HepG2 (cell line): Measurements from ENCODE around the gene TBL2. TPM values are rescaled to one million over a fixed set of nuclear protein-coding genes. Genes with fewer than 3 reads are reported as not detected.

Source experiments
- ATAC-seq: fragments of 200-7000 bp; cut with Tn5 transposase; 3 replicates; pipeline ENCODE4 v1.9.1; 2020; ENCODE audit warnings: mild to moderate bottlenecking, moderate library complexity
- BruUV-seq: library from RNA; stranded (reverse); fragments of 400-500 nt; replicated peaks from 2 replicates; lab custom pipeline; 2021; lab: Mats Ljungman, UMichigan
- CTCF ChIA-PET: fragments of 300-600 bp; formaldehyde crosslinking; extraction: SDS; loops from one replicate; lab custom pipeline; 2021; ENCODE audit warnings: low total read pairs, inconsistent platforms, low intra/inter-chr PET ratio; lab: Yijun Ruan, JAX
- POLR2A ChIA-PET: fragments of 350-600 bp; sonication (Branson Sonifier 250); formaldehyde crosslinking; loops from one replicate; lab custom pipeline; 2020; ENCODE audit warnings: antibody characterized with exemption, inconsistent platforms; lab: Yijun Ruan, JAX
- DNase-seq: peaks from one replicate; pipeline ENCODE4 v3.0.0-alpha.2; 2015; ENCODE audit warnings: low spot score
- FAIRE-seq: peaks from 3 replicates; lab custom pipeline; 2011; peaks lifted over from hg19 to GRCh38; lab: Jason Lieb, UNC
- H2AFZ ChIP-seq: one replicate; pipeline ENCODE4 v1.6.1; 2011; ENCODE audit warnings: low read length, inconsistent platforms
- H3K27ac ChIP-seq: fragments of 300-600 bp; 3 replicates; pipeline ENCODE4 v1.8.0; 2011; ENCODE audit warnings: mixed run types, mild to moderate bottlenecking, mixed read lengths, low read length, inconsistent platforms; ENCODE audit not compliant: insufficient read depth; ENCODE audit errors: extremely low read length
- H3K27me3 ChIP-seq, 2 experiments: fragments of 200-600 bp in 1 of 2; 2 replicates in 1 of 2; 3 replicates in 1 of 2; pipeline versions ENCODE4 v1.6.0 to v1.8.0; 2011; ENCODE audit warnings: low read length in 2 of 2, mild to moderate bottlenecking in 2 of 2, moderate library complexity in 2 of 2, inconsistent platforms in 1 of 2; ENCODE audit not compliant: insufficient read depth in 2 of 2, control insufficient read depth in 1 of 2
- H3K36me3 ChIP-seq, 2 experiments: fragments of 200-600 bp in 1 of 2; replicated peaks in 1 of 2; 2 replicates in 1 of 2; 3 replicates in 1 of 2; pipeline versions ENCODE4 v1.5.1 to v1.8.0; 2011; ENCODE audit warnings: low read length in 2 of 2, inconsistent platforms in 1 of 2; ENCODE audit not compliant: insufficient read depth in 2 of 2, control insufficient read depth in 1 of 2
- H3K4me1 ChIP-seq: 2 replicates; pipeline ENCODE4 v1.5.1; 2012; ENCODE audit warnings: low read length, inconsistent platforms; ENCODE audit not compliant: insufficient read depth
- H3K4me2 ChIP-seq: 2 replicates; pipeline ENCODE4 v1.6.0; 2011; ENCODE audit warnings: low read depth, low read length, inconsistent platforms
- H3K4me3 ChIP-seq, 3 experiments: fragments of 200-600 bp in 1 of 3; sonication (generic), shearing (Covaris generic) in 1 of 3; replicated peaks in 1 of 3; 2 replicates each; pipeline ENCODE4 v1.5.1; 2011 to 2016; ENCODE audit warnings: low read length in 3 of 3, inconsistent platforms in 2 of 3, low read depth in 2 of 3, mild to moderate bottlenecking in 2 of 3, control low read depth in 1 of 3, mixed read lengths in 1 of 3; ENCODE audit not compliant: insufficient read depth in 1 of 3
- H3K79me2 ChIP-seq: one replicate; pipeline ENCODE4 v1.6.1; 2011; ENCODE audit warnings: low read length, inconsistent platforms; ENCODE audit not compliant: insufficient read depth
- H3K9ac ChIP-seq: 2 replicates; pipeline ENCODE4 v1.6.0; 2011; ENCODE audit warnings: mild to moderate bottlenecking, low read depth, low read length, inconsistent platforms; ENCODE audit not compliant: insufficient read depth
- H3K9me3 ChIP-seq: 2 replicates; pipeline ENCODE4 v1.5.1; 2012; ENCODE audit warnings: mild to moderate bottlenecking, low read length
- H4K20me1 ChIP-seq: 2 replicates; pipeline ENCODE4 v1.6.0; 2011; ENCODE audit warnings: inconsistent platforms, mild to moderate bottlenecking, low read length, moderate library complexity; ENCODE audit not compliant: insufficient read depth
- MEF2D ChIP-seq: sonication (generic); formaldehyde crosslinking; IDR thresholded peaks from 2 replicates; pipeline ENCODE4 v1.5.1; 2020; ENCODE audit warnings: mild to moderate bottlenecking, missing genetic modification reagents
- RFX3 ChIP-seq: IDR thresholded peaks from 2 replicates; pipeline ENCODE4 v1.6.1; 2016; ENCODE audit warnings: missing biosample characterization, missing genetic modification reagents
- RXRB ChIP-seq: IDR thresholded peaks from 2 replicates; pipeline ENCODE4 v1.6.1; 2016; ENCODE audit warnings: borderline replicate concordance, missing genetic modification reagents, missing compliant biosample characterization
- TBP ChIP-seq: sonication (generic); formaldehyde crosslinking; IDR thresholded peaks from 2 replicates; pipeline ENCODE4 v1.5.0; 2020; ENCODE audit warnings: missing genetic modification reagents
- ZNF30 ChIP-seq: sonication (generic); formaldehyde crosslinking; IDR thresholded peaks from 2 replicates; pipeline ENCODE4 v1.5.0; 2020; ENCODE audit warnings: mild to moderate bottlenecking, missing genetic modification reagents
- ZNF788 ChIP-seq: sonication (generic); formaldehyde crosslinking; IDR thresholded peaks from 2 replicates; pipeline ENCODE4 v1.5.0; 2020; ENCODE audit warnings: mild to moderate bottlenecking, missing genetic modification reagents, borderline replicate concordance
- ZSCAN29 ChIP-seq: sonication (generic); formaldehyde crosslinking; conservative IDR thresholded peaks from 2 replicates; pipeline ENCODE4 v1.4.0; 2020; ENCODE audit warnings: mild to moderate bottlenecking, missing genetic modification reagents
- WGBS: methylation state at CpG from one replicate; pipeline ENCODE4 v1.1.6; 2017; ENCODE audit warnings: low lambda C conversion rate; 5-methylcytosine and 5-hydroxymethylcytosine counted together
- in situ Hi-C: cut with HindIII; loops from 2 replicates; pipeline ENCODE4 v1.10.0; 2017; ENCODE audit warnings: low pct_unique_long_range_greater_than_20kb; ENCODE audit not compliant: extremely low pct_ligation_motif_present
- intact Hi-C: fragments of 100-400 bp; cut with micrococcal nuclease; formaldehyde crosslinking; loops from one replicate; pipeline ENCODE4 v1.10.0; 2022; ENCODE audit not compliant: unreplicated experiment
- polyA plus RNA-seq, 8 experiments: library from polyadenylated mRNA; depleted of rRNA in 3 of 8; stranded (reverse) in 7 of 8; unstranded in 1 of 8; fragments of >200 nt; fragmentation: Illumina TruSeq in 4 of 8; extraction: Trizol in 4 of 8; gene quantifications; 2 replicates each; pipeline versions ENCODE4 v1.2.1 to v1.2.3, GENCODE V29; 2011 to 2016; ENCODE audit warnings: low read depth in 4 of 8, missing spikeins in 1 of 8, mixed read lengths in 1 of 8; ENCODE audit not compliant: insufficient read depth in 1 of 8
- total RNA-seq, 5 experiments: library from RNA; depleted of rRNA; stranded (reverse); fragments of >200 nt; fragmentation: Illumina TruSeq; extraction: Trizol; gene quantifications; 2 replicates each; pipeline ENCODE4 v1.2.3, GENCODE V29; 2016; ENCODE audit warnings: low read depth in 1 of 5
- TF ChIP-seq, protein P1 (sequence below): sonication (generic); formaldehyde crosslinking; IDR thresholded peaks from 2 replicates; pipeline ENCODE4 v1.8.0; 2022; ENCODE audit warnings: missing genetic modification reagents, low read depth, mild to moderate bottlenecking, borderline replicate concordance
- TF ChIP-seq, protein P2 (sequence below): sonication (generic); formaldehyde crosslinking; IDR thresholded peaks from 2 replicates; pipeline ENCODE4 v1.4.0; 2020; ENCODE audit warnings: mild to moderate bottlenecking, missing genetic modification reagents
- TF ChIP-seq, protein P3 (sequence below): sonication (generic); formaldehyde crosslinking; IDR thresholded peaks from 2 replicates; pipeline ENCODE4 v1.9.0; 2021; ENCODE audit warnings: missing genetic modification reagents, borderline replicate concordance
- TF ChIP-seq, protein P4 (sequence below): sonication (generic); formaldehyde crosslinking; IDR thresholded peaks from 2 replicates; pipeline ENCODE4 v1.5.1; 2020; ENCODE audit warnings: missing genetic modification reagents, mild to moderate bottlenecking, borderline replicate concordance

TBL2 gene
- total and polyA plus RNA-seq, 2 of the 13 experiments (the other 11 are each of a cell fraction or from before 2014, with no cell fraction given) = 43.4 to 47.2 TPM

DNA sequence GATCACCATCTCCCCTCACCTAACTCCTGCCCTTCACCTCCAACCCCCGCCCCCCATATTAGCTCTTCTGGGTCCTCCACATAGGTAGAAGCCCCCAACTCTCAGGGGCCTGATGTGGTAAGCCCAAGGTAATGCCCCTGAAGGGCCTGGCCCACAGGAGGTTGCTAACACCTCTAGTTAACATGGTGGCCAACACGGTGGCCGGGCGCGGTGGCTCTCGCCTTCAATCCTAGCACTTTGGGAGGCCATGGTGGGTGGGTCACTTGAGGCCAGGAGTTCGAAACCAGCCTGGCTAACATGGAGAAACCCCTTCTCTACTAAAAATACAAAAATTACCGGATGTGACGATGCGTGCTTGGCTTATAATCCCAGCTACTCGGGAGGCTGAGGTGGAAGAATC is 46.9 kb upstream of the TBL2 start:
- Histone ChIP-seq H3K27ac (no peak overlapping the region), H3K79me2 (peaks cover 34% of the 10 kb centered on the region), H3K9ac (no peak overlapping the region), H4K20me1 (peaks cover 15% of the 10 kb centered on the region), H2AFZ (no peak overlapping the region), H3K4me1 (peaks cover 35% of the 10 kb centered on the region), H3K4me3 (no peak overlapping the region), H3K4me2 (no peak overlapping the region), H3K27me3 (no peaks in the 10 kb centered on the region; a peak in 1 of 5 replicates), H3K9me3 (no peaks in the 10 kb centered on the region), H3K36me3 (peaks cover 0 to 5% of the 10 kb centered on the region in 2 experiments; a peak in 3 of 5 replicates)
- in situ Hi-C loops (no loop called here), intact Hi-C loops (no loop called here)
- no peak for FAIRE-seq
- WGBS = 98% methylated on average over 11 of the region's 11 CpGs
- ChIA-PET CTCF (no interaction called here), POLR2A (interaction anchor here (1.3 to 13.2 kb wide), 3 partner anchors 11 to 40 kb away, joined by 5 to 416 read pairs (median 67); no protein-coding TSS in a partner anchor)
- TF ChIP-seq RFX3 (CRISPR knock-in tag) (no peak), ZNF788 (CRISPR knock-in tag) (no peak), MEF2D (no peak), RXRB (CRISPR knock-in tag) (no peak), TBP (CRISPR knock-in tag) (no peak), ZSCAN29 (CRISPR knock-in tag) (no peak), ZNF30 (no peak)
- TF ChIP-seq, protein P1, sequence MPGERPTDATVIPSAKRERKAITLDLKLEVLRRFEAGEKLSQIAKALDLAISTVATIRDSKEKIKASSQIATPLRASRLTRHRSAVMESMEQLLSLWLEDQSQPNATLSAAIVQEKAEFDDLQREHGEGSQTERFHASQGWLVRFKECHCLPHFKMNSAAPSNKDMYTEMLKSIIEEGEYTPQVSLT = no peak
- TF ChIP-seq, protein P2, sequence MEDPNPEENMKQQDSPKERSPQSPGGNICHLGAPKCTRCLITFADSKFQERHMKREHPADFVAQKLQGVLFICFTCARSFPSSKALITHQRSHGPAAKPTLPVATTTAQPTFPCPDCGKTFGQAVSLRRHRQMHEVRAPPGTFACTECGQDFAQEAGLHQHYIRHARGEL (CRISPR knock-in tag) = no peak
- TF ChIP-seq, protein P3, sequence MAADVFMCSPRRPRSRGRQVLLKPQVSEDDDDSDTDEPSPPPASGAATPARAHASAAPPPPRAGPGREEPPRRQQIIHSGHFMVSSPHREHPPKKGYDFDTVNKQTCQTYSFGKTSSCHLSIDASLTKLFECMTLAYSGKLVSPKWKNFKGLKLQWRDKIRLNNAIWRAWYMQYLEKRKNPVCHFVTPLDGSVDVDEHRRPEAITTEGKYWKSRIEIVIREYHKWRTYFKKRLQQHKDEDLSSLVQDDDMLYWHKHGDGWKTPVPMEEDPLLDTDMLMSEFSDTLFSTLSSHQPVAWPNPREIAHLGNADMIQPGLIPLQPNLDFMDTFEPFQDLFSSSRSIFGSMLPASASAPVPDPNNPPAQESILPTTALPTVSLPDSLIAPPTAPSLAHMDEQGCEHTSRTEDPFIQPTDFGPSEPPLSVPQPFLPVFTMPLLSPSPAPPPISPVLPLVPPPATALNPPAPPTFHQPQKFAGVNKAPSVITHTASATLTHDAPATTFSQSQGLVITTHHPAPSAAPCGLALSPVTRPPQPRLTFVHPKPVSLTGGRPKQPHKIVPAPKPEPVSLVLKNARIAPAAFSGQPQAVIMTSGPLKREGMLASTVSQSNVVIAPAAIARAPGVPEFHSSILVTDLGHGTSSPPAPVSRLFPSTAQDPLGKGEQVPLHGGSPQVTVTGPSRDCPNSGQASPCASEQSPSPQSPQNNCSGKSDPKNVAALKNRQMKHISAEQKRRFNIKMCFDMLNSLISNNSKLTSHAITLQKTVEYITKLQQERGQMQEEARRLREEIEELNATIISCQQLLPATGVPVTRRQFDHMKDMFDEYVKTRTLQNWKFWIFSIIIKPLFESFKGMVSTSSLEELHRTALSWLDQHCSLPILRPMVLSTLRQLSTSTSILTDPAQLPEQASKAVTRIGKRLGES = no peak
- TF ChIP-seq, protein P4, sequence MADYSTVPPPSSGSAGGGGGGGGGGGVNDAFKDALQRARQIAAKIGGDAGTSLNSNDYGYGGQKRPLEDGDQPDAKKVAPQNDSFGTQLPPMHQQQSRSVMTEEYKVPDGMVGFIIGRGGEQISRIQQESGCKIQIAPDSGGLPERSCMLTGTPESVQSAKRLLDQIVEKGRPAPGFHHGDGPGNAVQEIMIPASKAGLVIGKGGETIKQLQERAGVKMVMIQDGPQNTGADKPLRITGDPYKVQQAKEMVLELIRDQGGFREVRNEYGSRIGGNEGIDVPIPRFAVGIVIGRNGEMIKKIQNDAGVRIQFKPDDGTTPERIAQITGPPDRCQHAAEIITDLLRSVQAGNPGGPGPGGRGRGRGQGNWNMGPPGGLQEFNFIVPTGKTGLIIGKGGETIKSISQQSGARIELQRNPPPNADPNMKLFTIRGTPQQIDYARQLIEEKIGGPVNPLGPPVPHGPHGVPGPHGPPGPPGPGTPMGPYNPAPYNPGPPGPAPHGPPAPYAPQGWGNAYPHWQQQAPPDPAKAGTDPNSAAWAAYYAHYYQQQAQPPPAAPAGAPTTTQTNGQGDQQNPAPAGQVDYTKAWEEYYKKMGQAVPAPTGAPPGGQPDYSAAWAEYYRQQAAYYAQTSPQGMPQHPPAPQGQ (CRISPR knock-in tag) = no peak
- no peak for ATAC-seq
- BruUV-seq = no TSS peak
- DNase-seq = no peak
